Breast epithelium (tissue), 4 donors: ENCODE results near the gene SP6. TPM values are rescaled to one million over a fixed set of nuclear protein-coding genes. Genes with fewer than 3 reads are reported as not detected.
A peak's percentile ranks its signal among the peaks of the same experiment; 100 is the strongest.

Source experiments
- DNase-seq, 2 donors: peaks; one replicate each; pipeline ENCODE4 v3.0.0-alpha.2; 2019; ENCODE audit warnings: low spot score in 2 of 2
- H3K27ac ChIP-seq, 2 donors: fragments of 200-600 bp; sonication (generic) in 1 of 2; one replicate each; pipeline ENCODE4 v1.5.1; 2016 to 2019; ENCODE audit warnings: mild to moderate bottlenecking in 1 of 2
- H3K27me3 ChIP-seq, 2 donors: fragments of 200-600 bp; sonication (generic) in 1 of 2; one replicate each; pipeline versions ENCODE4 v1.5.1 to v1.6.0; 2017 to 2019; ENCODE audit warnings: control low read depth in 1 of 2, mild to moderate bottlenecking in 1 of 2
- H3K36me3 ChIP-seq: fragments of 200-600 bp; one replicate; pipeline ENCODE4 v1.5.1; 2019
- H3K4me1 ChIP-seq, 2 donors: fragments of 200-600 bp; sonication (generic); one replicate each; pipeline ENCODE4 v1.5.1; 2016 to 2019; ENCODE audit warnings: control low read depth in 1 of 2
- H3K4me3 ChIP-seq, 3 donors: fragments of 200-600 bp; sonication (generic); 1 replicate in 2 of 3; 2 replicates in 1 of 3; pipeline ENCODE4 v1.5.1; 2016 to 2019; ENCODE audit warnings: mild to moderate bottlenecking in 3 of 3, moderate library complexity in 2 of 3
- H3K9me3 ChIP-seq, 2 donors: fragments of 200-600 bp; sonication (generic) in 1 of 2; one replicate each; pipeline ENCODE4 v1.5.1; 2016 to 2019; ENCODE audit warnings: control low read depth in 1 of 2
- CTCF ChIP-seq, 3 donors: fragments of 450-650 bp; IDR thresholded peaks; one replicate each; pipeline ENCODE4 v1.5.1; 2016 to 2017; ENCODE audit warnings: antibody characterized with exemption in 3 of 3, mild to moderate bottlenecking in 3 of 3, moderate library complexity in 3 of 3
- POLR2A ChIP-seq: fragments of 450-650 bp; IDR thresholded peaks from one replicate; pipeline ENCODE4 v1.6.1; 2016; ENCODE audit warnings: antibody characterized with exemption, mild to moderate bottlenecking, moderate library complexity
- POLR2AphosphoS5 ChIP-seq, 3 donors: sonication (generic); formaldehyde crosslinking; IDR thresholded peaks; one replicate each; pipeline ENCODE4 v1.6.1; 2017; ENCODE audit warnings: antibody characterized with exemption in 3 of 3
- intact Hi-C: fragments of 100-400 bp; cut with DNase I; formaldehyde crosslinking; loops from one replicate; pipeline ENCODE4 v1.15.1; 2023; ENCODE audit warnings: low total_unique reads
- total RNA-seq, 3 donors: library from RNA; depleted of rRNA; stranded (reverse); fragments of >200 nt; gene quantifications; one replicate each; pipeline ENCODE4 v1.1.0, GENCODE V29; 2016

Gene SP6
- total RNA-seq, 3 donors from 2014 or later: 0.48 to 5.3 (median 3.6) TPM

GRCh38 chr17:47873200-47874090 lies 22.5 kb upstream of the SP6 start:
- no peaks in the 10 kb centered on the region for H3K36me3 ChIP-seq
- H3K27ac ChIP-seq: no peak overlapping the region
- no peak overlapping the region for H3K4me3 ChIP-seq
- DNase-seq: no peak
- H3K9me3 ChIP-seq: no peaks in the 10 kb centered on the region
- intact Hi-C loops: no loop called here
- peaks cover 5 to 17% of the 10 kb centered on the region in 2 donors for H3K4me1 ChIP-seq
- H3K27me3 ChIP-seq: peaks cover 0 to 3% of the 10 kb centered on the region in 2 donors
- no peak for TF ChIP-seq POLR2AphosphoS5 (IDR thresholded peaks at IDR 0.05)
- TF ChIP-seq CTCF (IDR thresholded peaks at IDR 0.05): no peak
- no peak for TF ChIP-seq POLR2A

- Histone ChIP-seq H3K27me3 (peaks cover 0 to 3% of the 10 kb centered on the region in 2 donors), H3K36me3 (no peaks in the 10 kb centered on the region), H3K4me1 (peaks cover 5 to 17% of the 10 kb centered on the region in 2 donors), H3K9me3 (no peaks in the 10 kb centered on the region), H3K4me3 (peak overlapping the region in 2 of 3 donors; percentile 41 to 59), H3K27ac (peak overlapping the region; percentile 69 to 74)
- intact Hi-C loops: no loop called here
- DNase-seq: peak in 1 of 2 donors; percentile 48
- no peak for TF ChIP-seq POLR2AphosphoS5 (IDR thresholded peaks at IDR 0.05)
- no peak for TF ChIP-seq CTCF (IDR thresholded peaks at IDR 0.05)
- no peak for TF ChIP-seq POLR2A
Observed at GRCh38 chr17:47872651-47873161, 21.7 kb upstream of the SP6 start.

GRCh38 chr17:47872019-47872650 lies 21.2 kb upstream of the SP6 start:
- Histone ChIP-seq H3K36me3 (no peaks in the 10 kb centered on the region), H3K9me3 (no peaks in the 10 kb centered on the region), H3K4me1 (peaks cover 5 to 17% of the 10 kb centered on the region in 2 donors), H3K27me3 (peaks cover 0 to 3% of the 10 kb centered on the region in 2 donors), H3K27ac (peak overlapping the region; percentile 69 to 74), H3K4me3 (peak overlapping the region in 2 of 3 donors; percentile 41 to 59)
- TF ChIP-seq CTCF (IDR thresholded peaks at IDR 0.05) (no peak), POLR2AphosphoS5 (IDR thresholded peaks at IDR 0.05) (no peak), POLR2A (no peak)
- intact Hi-C loops: no loop called here
- DNase-seq: peak in 1 of 2 donors; percentile 68

GRCh38 chr17:47871048-47871447 lies 20.1 kb upstream of the SP6 start:
- Histone ChIP-seq H3K4me3 (no peak overlapping the region), H3K9me3 (no peaks in the 10 kb centered on the region), H3K27me3 (peaks cover 0 to 3% of the 10 kb centered on the region in 2 donors), H3K4me1 (peaks cover 5 to 27% of the 10 kb centered on the region in 2 donors), H3K36me3 (no peaks in the 10 kb centered on the region), H3K27ac (no peak overlapping the region)
- intact Hi-C loops: no loop called here
- TF ChIP-seq CTCF (IDR thresholded peaks at IDR 0.05) (no peak), POLR2A (no peak), POLR2AphosphoS5 (IDR thresholded peaks at IDR 0.05) (no peak)
- DNase-seq: no peak
